Calu3 (cell line): Measurements from ENCODE around the gene KLHL6. TPM values are rescaled to one million over a fixed set of nuclear protein-coding genes. Genes with fewer than 3 reads are reported as not detected.
"Not testable (repeated sequence)": the region's sequence is repeated elsewhere in the genome, so short reads cannot be mapped to it uniquely, and the experiment has no call there.

ENCODE experiments used
- BruUV-seq: library from RNA; stranded (reverse); fragments of 400-500 nt; replicated peaks from 2 replicates; lab custom pipeline; 2021; lab: Mats Ljungman, UMichigan
- CTCF ChIA-PET: fragments of 300-600 bp; sonication (Branson Sonifier 250); formaldehyde crosslinking; loops from one replicate; lab custom pipeline; 2022; ENCODE audit warnings: antibody characterized with exemption; lab: Charles Lee
- DNase-seq: peaks from one replicate; pipeline ENCODE4 v3.0.0; 2022
- H3K27ac Mint-ChIP-seq: one replicate; pipeline ENCODE4 v1.8.0; 2022; ENCODE audit warnings: mixed read lengths; ENCODE audit not compliant: unreplicated experiment
- H3K27me3 Mint-ChIP-seq: one replicate; pipeline ENCODE4 v1.8.0; 2022; ENCODE audit warnings: mixed read lengths; ENCODE audit not compliant: unreplicated experiment
- H3K36me3 Mint-ChIP-seq: one replicate; pipeline ENCODE4 v1.8.0; 2022; ENCODE audit warnings: mild to moderate bottlenecking, moderate library complexity, mixed read lengths; ENCODE audit not compliant: insufficient read depth, unreplicated experiment
- H3K4me1 Mint-ChIP-seq: one replicate; pipeline ENCODE4 v1.8.0; 2022; ENCODE audit warnings: mild to moderate bottlenecking, low read depth, mixed read lengths; ENCODE audit not compliant: unreplicated experiment
- H3K4me3 Mint-ChIP-seq: one replicate; pipeline ENCODE4 v1.8.0; 2022; ENCODE audit warnings: mild to moderate bottlenecking, low read depth, moderate library complexity, mixed read lengths; ENCODE audit not compliant: unreplicated experiment
- H3K9me3 Mint-ChIP-seq: one replicate; pipeline ENCODE4 v1.8.0; 2022; ENCODE audit warnings: low read depth, mixed read lengths; ENCODE audit not compliant: unreplicated experiment
- intact Hi-C: fragments of 100-400 bp; cut with micrococcal nuclease; formaldehyde crosslinking; loops from one replicate; pipeline ENCODE4 v1.10.0; 2022; ENCODE audit not compliant: unreplicated experiment
- total RNA-seq: library from RNA; stranded (reverse); gene quantifications from 2 replicates; pipeline ENCODE4 v1.2.3, GENCODE V29; 2022
- TF ChIP-seq, protein P1 (sequence below): fragments of 200-600 bp; IDR thresholded peaks from one replicate; pipeline ENCODE4 v1.8.0; 2022; ENCODE audit warnings: antibody characterized with exemption; ENCODE audit not compliant: unreplicated experiment

Gene KLHL6
- total RNA-seq, 1 experiment from 2014 or later = not detected

DNA sequence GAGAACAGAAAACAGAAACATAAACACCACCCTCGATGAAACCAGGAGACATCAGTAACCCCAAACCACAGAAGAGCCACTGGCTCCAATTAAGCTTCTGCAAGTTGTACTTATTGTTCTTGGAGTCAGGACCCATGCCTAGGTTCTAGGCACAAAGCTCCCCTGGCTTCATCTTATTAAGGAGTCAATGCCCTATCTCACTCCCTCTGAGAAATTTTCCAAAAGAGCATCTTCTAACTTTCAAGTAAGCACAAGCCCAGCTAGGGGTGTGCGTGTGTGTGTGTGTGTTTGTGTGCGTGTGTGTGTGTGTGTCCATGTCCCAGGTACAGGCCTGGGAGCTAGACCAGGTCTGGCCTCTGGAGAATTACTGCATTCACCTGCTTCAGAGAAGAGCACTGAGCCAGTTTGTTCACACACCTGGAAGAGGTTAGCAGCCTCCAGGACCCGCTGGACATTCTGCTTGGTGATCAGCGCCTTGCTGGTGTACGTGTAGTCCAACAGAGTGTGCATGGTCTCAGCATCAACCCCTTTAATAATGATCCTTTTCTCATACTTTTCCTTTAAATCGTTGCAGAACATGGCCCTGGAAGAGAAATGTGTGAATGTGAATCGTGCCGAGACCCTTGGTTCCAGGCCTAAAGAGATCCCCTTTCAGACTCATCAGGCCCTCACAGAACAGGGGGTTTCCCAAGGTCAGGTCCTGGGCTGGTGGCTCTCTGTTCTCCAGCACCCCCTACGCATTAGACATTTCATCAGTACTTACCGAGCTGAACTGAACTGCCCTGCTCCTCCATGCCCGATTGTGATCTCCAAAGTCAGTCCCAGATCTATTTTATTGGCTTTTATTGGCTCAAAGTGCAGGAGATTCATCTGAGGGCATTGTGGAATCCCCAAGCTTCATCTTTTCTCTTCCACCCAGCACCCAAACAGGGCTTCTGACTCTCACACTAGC, 27.8 kb downstream of the KLHL6 start:
- TF ChIP-seq, protein P1, sequence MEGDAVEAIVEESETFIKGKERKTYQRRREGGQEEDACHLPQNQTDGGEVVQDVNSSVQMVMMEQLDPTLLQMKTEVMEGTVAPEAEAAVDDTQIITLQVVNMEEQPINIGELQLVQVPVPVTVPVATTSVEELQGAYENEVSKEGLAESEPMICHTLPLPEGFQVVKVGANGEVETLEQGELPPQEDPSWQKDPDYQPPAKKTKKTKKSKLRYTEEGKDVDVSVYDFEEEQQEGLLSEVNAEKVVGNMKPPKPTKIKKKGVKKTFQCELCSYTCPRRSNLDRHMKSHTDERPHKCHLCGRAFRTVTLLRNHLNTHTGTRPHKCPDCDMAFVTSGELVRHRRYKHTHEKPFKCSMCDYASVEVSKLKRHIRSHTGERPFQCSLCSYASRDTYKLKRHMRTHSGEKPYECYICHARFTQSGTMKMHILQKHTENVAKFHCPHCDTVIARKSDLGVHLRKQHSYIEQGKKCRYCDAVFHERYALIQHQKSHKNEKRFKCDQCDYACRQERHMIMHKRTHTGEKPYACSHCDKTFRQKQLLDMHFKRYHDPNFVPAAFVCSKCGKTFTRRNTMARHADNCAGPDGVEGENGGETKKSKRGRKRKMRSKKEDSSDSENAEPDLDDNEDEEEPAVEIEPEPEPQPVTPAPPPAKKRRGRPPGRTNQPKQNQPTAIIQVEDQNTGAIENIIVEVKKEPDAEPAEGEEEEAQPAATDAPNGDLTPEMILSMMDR = no peak
- Mint-ChIP-seq H3K27me3 (peaks cover 30% of the 10 kb centered on the region), H3K9me3 (no peaks in the 10 kb centered on the region), H3K27ac (no peak overlapping the region), H3K4me1 (no peaks in the 10 kb centered on the region), H3K36me3 (no peaks in the 10 kb centered on the region), H3K4me3 (no peak overlapping the region)
- DNase-seq = no peak
- intact Hi-C loops = no loop called here
- CTCF ChIA-PET = interaction anchor here (0.5 to 1.3 kb wide), 2 partner anchors 13 to 18 kb away, joined by 3 read pairs; no protein-coding TSS in a partner anchor
- no TSS peak for BruUV-seq

DNA sequence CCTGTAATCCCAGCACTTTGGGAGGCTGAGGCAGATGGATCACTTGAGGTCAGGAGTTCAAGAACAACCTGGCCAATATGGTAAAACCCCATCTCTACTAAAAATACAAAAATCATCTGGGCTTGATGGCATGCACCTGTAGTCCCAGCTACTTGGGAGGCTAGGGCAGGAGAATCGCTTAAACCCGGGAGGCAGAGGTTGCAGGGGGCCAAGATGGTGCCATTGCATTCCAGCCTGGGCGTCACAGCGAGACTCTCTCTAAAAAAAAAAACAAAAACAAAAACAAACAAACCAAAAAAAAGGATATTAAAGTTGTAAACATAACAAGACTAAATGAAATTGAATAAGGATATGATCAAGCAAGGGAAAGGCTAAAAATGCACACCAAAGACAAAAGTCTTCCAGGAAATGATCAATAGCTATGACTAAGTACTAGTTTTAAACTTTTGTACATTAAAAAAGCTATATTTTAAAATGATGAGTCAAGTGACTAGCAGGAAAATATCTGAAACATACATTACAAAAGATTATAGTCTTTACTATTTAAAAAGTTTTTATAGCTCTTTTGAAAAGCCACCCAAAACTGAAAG, 28.6 kb downstream of the KLHL6 start:
- CTCF ChIA-PET = interaction anchor here (1.3 kb wide), 1 partner anchor 14 kb away, joined by 3 read pairs; no protein-coding TSS in a partner anchor
- TF ChIP-seq, protein P1 = no peak
- no peaks in the 10 kb centered on the region for H3K36me3 Mint-ChIP-seq
- no peaks in the 10 kb centered on the region for H3K4me1 Mint-ChIP-seq
- H3K4me3 Mint-ChIP-seq = no peak overlapping the region
- no TSS peak for BruUV-seq
- no peak for DNase-seq
- intact Hi-C loops = no loop called here
- peaks cover 22% of the 10 kb centered on the region for H3K27me3 Mint-ChIP-seq
- H3K9me3 Mint-ChIP-seq = no peaks in the 10 kb centered on the region
- H3K27ac Mint-ChIP-seq = no peak overlapping the region

DNA sequence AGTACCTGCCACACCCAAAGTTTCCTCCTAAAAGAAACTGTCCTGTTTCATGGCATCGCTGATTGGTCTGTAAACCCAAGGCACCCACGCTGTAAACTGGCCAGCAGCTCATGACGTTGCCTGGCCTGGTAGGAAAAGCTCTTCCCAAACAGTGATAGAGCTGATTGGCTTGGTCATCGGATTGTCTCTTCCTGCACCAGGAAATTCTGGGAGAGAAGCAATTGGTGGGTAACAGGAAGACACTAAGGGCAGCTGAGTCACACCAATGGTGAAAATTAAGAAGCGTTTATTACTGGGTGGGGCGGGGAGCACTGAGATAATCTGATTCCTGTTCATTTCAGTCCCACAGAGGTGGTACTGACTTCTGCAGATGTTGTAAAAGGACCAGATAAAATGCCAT, 31.0 kb downstream of the KLHL6 start:
- no TSS peak for BruUV-seq
- DNase-seq = no peak
- no peaks in the 10 kb centered on the region for H3K4me1 Mint-ChIP-seq
- H3K36me3 Mint-ChIP-seq = no peaks in the 10 kb centered on the region
- H3K9me3 Mint-ChIP-seq = no peaks in the 10 kb centered on the region
- H3K4me3 Mint-ChIP-seq = no peak overlapping the region
- H3K27me3 Mint-ChIP-seq = peaks cover 5% of the 10 kb centered on the region
- no peak overlapping the region for H3K27ac Mint-ChIP-seq
- intact Hi-C loops = no loop called here
- TF ChIP-seq, protein P1 = no peak
- CTCF ChIA-PET = no interaction called here

DNA sequence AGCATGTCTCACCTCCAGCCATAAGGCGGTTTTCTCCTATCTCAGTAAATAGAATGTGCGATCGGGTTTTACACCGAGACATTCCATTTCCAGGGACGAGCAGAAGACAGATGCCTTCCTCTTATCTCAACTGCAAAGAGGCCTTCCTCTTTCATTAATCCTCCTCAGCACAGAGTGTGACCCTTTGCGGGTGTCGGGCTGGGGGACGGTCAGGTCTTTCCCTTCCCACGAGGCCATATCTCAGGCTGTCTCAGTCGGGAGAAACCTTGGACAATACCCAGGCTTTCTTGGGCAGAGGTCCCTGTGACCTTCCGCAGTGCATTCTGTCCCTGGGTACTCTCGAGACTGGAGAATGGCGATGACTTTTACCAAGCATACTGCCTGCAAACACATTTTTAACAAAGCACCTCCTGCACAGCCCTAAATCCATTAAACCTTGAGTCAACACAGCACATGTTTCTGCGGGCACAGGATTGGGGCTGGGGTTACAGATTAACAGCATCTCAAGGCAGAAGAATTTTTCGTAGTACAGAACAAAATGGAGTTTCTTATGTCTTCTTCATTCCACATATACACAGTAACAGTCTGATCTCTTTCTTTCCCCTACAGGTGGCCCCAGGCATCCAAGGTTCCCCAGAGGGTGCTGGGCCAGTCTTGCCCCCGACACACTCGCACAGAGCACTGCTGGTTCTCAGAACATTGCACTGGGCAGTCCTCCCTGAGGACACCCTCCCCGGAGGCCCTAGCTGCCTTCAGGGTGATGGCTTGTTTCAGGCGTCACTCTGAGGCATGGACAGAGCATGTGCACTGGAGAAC, 34.6 kb downstream of the KLHL6 start:
- H3K4me1 Mint-ChIP-seq, DNase-seq, BruUV-seq, H3K36me3 Mint-ChIP-seq, H3K27ac Mint-ChIP-seq, intact Hi-C loops, H3K9me3 Mint-ChIP-seq, H3K4me3 Mint-ChIP-seq, CTCF ChIA-PET: not testable (repeated sequence)
- H3K27me3 Mint-ChIP-seq = peaks cover 35% of the 10 kb centered on the region

DNA sequence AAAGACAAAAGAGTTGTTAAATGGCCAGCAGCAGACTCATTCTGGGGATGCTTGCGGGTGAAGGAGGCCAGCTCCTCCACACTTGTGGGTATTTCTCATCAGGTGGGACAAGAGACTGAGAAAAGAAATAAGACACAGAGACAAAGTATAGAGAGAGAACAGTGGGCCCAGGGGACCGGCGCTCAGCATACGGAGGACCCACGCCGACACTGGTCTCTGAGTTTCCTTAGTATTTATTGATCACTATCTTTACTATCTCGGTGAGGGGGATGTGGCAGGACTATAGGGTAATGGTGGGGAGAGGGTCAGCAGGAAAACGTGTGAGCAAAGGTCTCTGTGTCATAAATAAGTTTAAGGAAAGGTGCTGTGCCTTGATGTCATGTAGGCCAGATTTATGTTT, 35.2 kb downstream of the KLHL6 start:
- H3K9me3 Mint-ChIP-seq, CTCF ChIA-PET, H3K4me1 Mint-ChIP-seq, H3K4me3 Mint-ChIP-seq, BruUV-seq, H3K36me3 Mint-ChIP-seq, DNase-seq, H3K27ac Mint-ChIP-seq, intact Hi-C loops: not testable (repeated sequence)
- peaks cover 38% of the 10 kb centered on the region for H3K27me3 Mint-ChIP-seq
